GM12872 (cell line): ENCODE measurements around the gene DCK.

Experiments used
- CTCF ChIP-seq: IDR thresholded peaks from 3 replicates; pipeline ENCODE4 v1.5.1; 2011; ENCODE audit warnings: low read depth, mild to moderate bottlenecking, low read length, moderate library complexity; ENCODE audit not compliant: insufficient read depth

Gene DCK

GRCh38 chr4:71070015-71070414 lies 76.6 kb downstream of the DCK start:
- no peak for TF ChIP-seq CTCF

- TF ChIP-seq CTCF, result no peak
These were observed 81.2 kb downstream of the DCK start for GRCh38 chr4:71074452-71075299.
